K562 (cell line): ENCODE data around the gene KBTBD4. TPM values are rescaled to one million over a fixed set of nuclear protein-coding genes. Genes with fewer than 3 reads are reported as not detected.
"Not testable (repeated sequence)": the region's sequence is repeated elsewhere in the genome, so short reads cannot be mapped to it uniquely, and the experiment has no call there.

ENCODE experiments used
- ATAC-seq: fragments of 200-7000 bp; cut with Tn5 transposase; 3 replicates; pipeline ENCODE4 v1.9.1; 2020; ENCODE audit warnings: moderate library complexity
- BruUV-seq: library from RNA; stranded (reverse); fragments of 400-500 nt; replicated peaks from 2 replicates; lab custom pipeline; 2021; lab: Mats Ljungman, UMichigan
- CTCF ChIA-PET: fragments of 300-600 bp; formaldehyde crosslinking; extraction: SDS; loops from one replicate; lab custom pipeline; 2021; ENCODE audit warnings: low intra/inter-chr PET ratio; lab: Yijun Ruan, JAX
- POLR2A ChIA-PET: fragments of 300-600, 350-650 bp; sonication (Branson Sonifier 250); formaldehyde crosslinking; extraction: SDS; loops from one replicate; lab custom pipeline; 2021; ENCODE audit warnings: antibody characterized with exemption, inconsistent platforms; lab: Yijun Ruan, JAX
- DNase-seq, 4 experiments: peaks; one replicate each; pipeline versions ENCODE4 v3.0.0 to v3.0.0-alpha.2; 2011 to 2018; ENCODE audit warnings: low spot score in 3 of 4, mixed read lengths in 3 of 4; ENCODE audit errors: extremely low read depth in 1 of 4
- FAIRE-seq: peaks from 2 replicates; lab custom pipeline; 2011; peaks lifted over from hg19 to GRCh38; lab: Jason Lieb, UNC
- H2AFZ ChIP-seq: 2 replicates; pipeline ENCODE4 v1.6.0; 2011; ENCODE audit warnings: low read depth, low read length, control low read depth, inconsistent platforms
- H3K27ac ChIP-seq: fragments of 200-600 bp; 3 replicates; pipeline ENCODE4 v1.8.0; 2011; ENCODE audit warnings: low read depth, mild to moderate bottlenecking, control low read depth, inconsistent platforms, low read length, moderate library complexity, mixed read lengths; ENCODE audit errors: extremely low read depth
- H3K27me3 ChIP-seq, 2 experiments: fragments of 300-600 bp in 1 of 2; 2 replicates in 1 of 2; 3 replicates in 1 of 2; pipeline versions ENCODE4 v1.6.0 to v1.8.0; 2011; ENCODE audit warnings: inconsistent platforms in 2 of 2, low read length in 2 of 2, mild to moderate bottlenecking in 1 of 2, mixed read lengths in 1 of 2, moderate library complexity in 1 of 2; ENCODE audit not compliant: control insufficient read depth in 2 of 2, insufficient read depth in 2 of 2
- H3K36me3 ChIP-seq: fragments of 300-600 bp; 3 replicates; pipeline ENCODE4 v1.8.0; 2011; ENCODE audit warnings: mild to moderate bottlenecking, low read length, inconsistent platforms; ENCODE audit not compliant: control insufficient read depth, insufficient read depth
- H3K4me1 ChIP-seq, 2 experiments: fragments of 200-600 bp in 1 of 2; replicated peaks in 1 of 2; 2 replicates in 1 of 2; 3 replicates in 1 of 2; pipeline versions ENCODE4 v1.5.1 to v1.8.0; 2011; ENCODE audit warnings: inconsistent platforms in 2 of 2, low read length in 2 of 2, mild to moderate bottlenecking in 1 of 2, mixed read lengths in 1 of 2, moderate library complexity in 1 of 2; ENCODE audit not compliant: control insufficient read depth in 2 of 2, insufficient read depth in 2 of 2
- H3K4me2 ChIP-seq: 2 replicates; pipeline ENCODE4 v1.6.1; 2011; ENCODE audit warnings: low read length, control low read depth, inconsistent platforms, mixed read lengths; ENCODE audit not compliant: insufficient read depth
- H3K4me3 ChIP-seq: fragments of 200-600 bp; sonication (generic), shearing (Covaris generic); 2 replicates; pipeline ENCODE4 v1.5.1; 2016; ENCODE audit warnings: control low read depth, inconsistent platforms
- H3K79me2 ChIP-seq: fragments of 200-600 bp; 3 replicates; pipeline ENCODE4 v1.8.0; 2011; ENCODE audit warnings: low read length, inconsistent platforms; ENCODE audit not compliant: control insufficient read depth, insufficient read depth
- H3K9ac ChIP-seq, 2 experiments: 2 replicates each; pipeline versions ENCODE4 v1.6.0 to v1.6.1; 2011; ENCODE audit warnings: low read depth in 2 of 2, low read length in 2 of 2, control low read depth in 1 of 2, inconsistent platforms in 1 of 2, mild to moderate bottlenecking in 1 of 2, mixed read lengths in 1 of 2; ENCODE audit not compliant: insufficient read depth in 1 of 2
- H3K9me1 ChIP-seq: one replicate; pipeline ENCODE4 v1.6.0; 2011; ENCODE audit warnings: inconsistent platforms, mild to moderate bottlenecking, low read length, moderate library complexity; ENCODE audit not compliant: control insufficient read depth, insufficient read depth
- H3K9me3 ChIP-seq: replicated peaks from 2 replicates; pipeline ENCODE4 v1.5.1; 2011; ENCODE audit warnings: low read depth, low read length, inconsistent platforms; ENCODE audit not compliant: control insufficient read depth, insufficient read depth
- H4K20me1 ChIP-seq: replicated peaks from 2 replicates; pipeline ENCODE4 v1.6.1; 2011; ENCODE audit warnings: low read length, inconsistent platforms, mixed read lengths; ENCODE audit not compliant: control insufficient read depth, insufficient read depth
- PBX2 ChIP-seq, 2 experiments: IDR thresholded peaks in 1 of 2; conservative IDR thresholded peaks in 1 of 2; 2 replicates each; pipeline ENCODE4 v1.6.1; 2016; ENCODE audit warnings: low read depth in 2 of 2, mild to moderate bottlenecking in 1 of 2, missing compliant biosample characterization in 1 of 2, missing genetic modification characterization in 1 of 2, moderate library complexity in 1 of 2
- PKNOX1 ChIP-seq: fragments of 450-650 bp; IDR thresholded peaks from 2 replicates; pipeline ENCODE4 v1.6.1; 2016
- ZNF778 ChIP-seq: fragments of 450-650 bp; formaldehyde crosslinking; IDR thresholded peaks from 2 replicates; pipeline ENCODE4 v1.4.0; 2020; ENCODE audit warnings: mild to moderate bottlenecking, moderate library complexity
- WGBS: fragments of 100-300 bp; shearing (Covaris generic); methylation state at CpG from one replicate; pipeline ENCODE4 v1.1.6; 2016; ENCODE audit warnings: low coverage, mixed read lengths; ENCODE audit not compliant: insufficient coverage; ENCODE audit errors: missing lambda C conversion rate; 5-methylcytosine and 5-hydroxymethylcytosine counted together
- in situ Hi-C: fragments of 300-500 bp; cut with MboI; formaldehyde crosslinking; loops from 4 replicates; pipeline ENCODE4 v1.15.0; 2018; ENCODE audit warnings: inconsistent platforms, mixed read lengths
- intact Hi-C: fragments of 100-400 bp; cut with micrococcal nuclease; formaldehyde crosslinking; loops from 2 replicates; pipeline ENCODE4 v1.14.2; 2022
- polyA plus RNA-seq, 8 experiments: library from polyadenylated mRNA; depleted of rRNA in 4 of 8; stranded (reverse) in 5 of 8; unstranded in 3 of 8; fragments of >200 nt; fragmentation: Nextera tagmentation in 2 of 8; fragmentation: Illumina TruSeq in 1 of 8; extraction: Ambion mirVana in 2 of 8; extraction: Trizol in 1 of 8; gene quantifications; 2 replicates each; pipeline versions ENCODE4 v1.2.1 to v1.2.3, GENCODE V29; 2011 to 2014; ENCODE audit warnings: inconsistent platforms in 1 of 8, missing spikeins in 1 of 8
- total RNA-seq, 7 experiments: library from RNA; depleted of rRNA in 6 of 7; stranded (reverse); fragments of >200 nt in 6 of 7; fragmentation: Illumina TruSeq in 2 of 7; extraction: Trizol in 2 of 7; gene quantifications; 2 replicates each; pipeline versions ENCODE4 v1.2.1 to v1.2.3, GENCODE V29; 2011 to 2021; ENCODE audit warnings: low replicate concordance in 1 of 7

Gene KBTBD4
- total and polyA plus RNA-seq, 9 of the 15 experiments (the other 6 are each of a cell fraction or from before 2014, with no cell fraction given), result 7.0 to 33.9 (median 13.3) TPM

DNA sequence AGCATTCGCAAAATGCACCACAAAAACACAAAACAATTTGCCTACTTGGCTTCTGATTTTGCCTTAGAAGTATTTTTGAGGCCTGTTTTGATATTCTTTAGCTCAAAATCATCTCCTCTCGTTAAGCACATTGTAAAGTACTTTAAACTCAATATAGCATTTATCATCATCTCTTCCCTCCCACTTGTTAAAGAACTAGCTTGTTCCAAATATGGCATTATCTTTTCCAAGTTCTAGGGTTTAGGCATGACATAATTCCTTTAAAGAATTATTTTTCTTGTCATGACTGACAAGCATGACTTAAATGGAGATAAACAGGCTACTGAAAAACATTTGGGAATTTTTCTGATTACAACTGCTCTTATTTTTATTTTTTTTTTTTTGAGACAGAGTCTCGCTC, 47.1 kb downstream of the KBTBD4 start (continued):
- TF ChIP-seq PBX2 (CRISPR knock-in tag; IDR thresholded peaks at IDR 0.05; ENCODE audit: low read depth), result no peak
- 0 out of 2 replicates have a peak, but pooled peaks have one; percentile 5 for TF ChIP-seq PBX2 (tag; conservative IDR thresholded peaks at IDR 0.05; ENCODE audit: low read depth)
- TF ChIP-seq ZNF778 (CRISPR knock-in tag), result no peak
- no peak for TF ChIP-seq PKNOX1

DNA sequence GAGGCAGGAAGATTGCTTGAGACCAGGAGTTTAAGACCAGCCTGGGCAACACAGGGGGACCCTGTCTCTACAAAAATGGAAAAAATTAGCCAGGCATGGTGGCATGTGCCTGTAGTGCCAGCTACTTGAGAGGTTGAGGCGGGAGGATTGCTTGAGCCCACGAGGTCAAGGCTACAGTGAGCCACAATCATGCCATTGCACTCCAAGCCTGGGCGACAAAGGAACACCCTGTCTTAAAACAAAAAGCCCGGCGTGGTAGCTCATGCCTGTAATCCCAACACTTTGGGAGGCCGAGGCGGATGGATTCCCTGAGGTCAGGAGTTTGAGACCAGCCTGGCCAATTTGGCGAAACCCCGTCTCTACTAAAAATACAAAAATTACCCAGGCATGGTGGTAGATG, 48.0 kb downstream of the KBTBD4 start:
- H3K9me3 ChIP-seq, H3K4me2 ChIP-seq, FAIRE-seq, H3K36me3 ChIP-seq, CTCF ChIA-PET, DNase-seq, H3K4me1 ChIP-seq, H3K4me3 ChIP-seq, H3K27ac ChIP-seq, H3K27me3 ChIP-seq, in situ Hi-C loops, H2AFZ ChIP-seq, H3K9ac ChIP-seq, BruUV-seq, intact Hi-C loops, ATAC-seq, H3K9me1 ChIP-seq: not testable (repeated sequence)
- 91% methylated on average over 9 of the region's 9 CpGs for WGBS
- Histone ChIP-seq H3K79me2 (peaks cover 98% of the 10 kb centered on the region), H4K20me1 (peaks cover 13% of the 10 kb centered on the region)
- POLR2A ChIA-PET, result interaction anchor here (1.0 to 4.8 kb wide), 3 partner anchors 9 to 22 kb away, joined by 3 to 27 read pairs (median 3); partner anchors contain the start of gene CELF1
